HL-60 (cell line): ENCODE measurements around the gene EVA1C.

Experiments used
- DNase-seq, 2 experiments: peaks; one replicate each; pipeline ENCODE4 v3.0.0-alpha.2; 2010 to 2020; ENCODE audit warnings: low read depth in 1 of 2, low spot score in 1 of 2
- H3K27ac ChIP-seq: fragments of 250-450 bp; sonication (Bioruptor Pico); replicated peaks from 2 replicates; pipeline ENCODE4 v1.5.1; 2020; ENCODE audit warnings: mild to moderate bottlenecking, moderate library complexity
- H3K27me3 ChIP-seq: fragments of 250-450 bp; sonication (Bioruptor Pico); 2 replicates; pipeline ENCODE4 v1.5.1; 2021; ENCODE audit warnings: mild to moderate bottlenecking, moderate library complexity; ENCODE audit not compliant: insufficient read depth, poor library complexity, severe bottlenecking
- H3K4me3 ChIP-seq: replicated peaks from 2 replicates; pipeline ENCODE4 v1.5.1; 2011; ENCODE audit warnings: mild to moderate bottlenecking, control low read depth, low read length; ENCODE audit not compliant: insufficient read depth
- CTCF ChIP-seq: IDR thresholded peaks from one replicate; pipeline ENCODE4 v1.5.1; 2011; ENCODE audit warnings: low read length, control low read depth, inconsistent platforms; ENCODE audit not compliant: insufficient read depth
- GABPA ChIP-seq: IDR thresholded peaks from 2 replicates; pipeline ENCODE4 v1.6.1; 2012; ENCODE audit warnings: low read depth
- POLR2AphosphoS5 ChIP-seq: IDR thresholded peaks from 2 replicates; pipeline ENCODE4 v1.6.1; 2012; ENCODE audit warnings: low read depth
- REST ChIP-seq: IDR thresholded peaks from 2 replicates; pipeline ENCODE4 v1.6.1; 2012; ENCODE audit warnings: low read depth; ENCODE audit not compliant: insufficient replicate concordance
- SPI1 ChIP-seq: IDR thresholded peaks from 2 replicates; pipeline ENCODE4 v1.6.1; 2012; ENCODE audit warnings: low read depth, mild to moderate bottlenecking, borderline replicate concordance

The EVA1C gene

GRCh38 chr21:32392299-32392879 lies 20.1 kb upstream of the EVA1C start:
- no peaks in the 10 kb centered on the region for H3K27me3 ChIP-seq
- peak overlapping the region; percentile 100 for H3K4me3 ChIP-seq
- peak in 1 of 2 experiments; percentile 12 for DNase-seq
- TF ChIP-seq REST (no peak), GABPA (no peak), POLR2AphosphoS5 (no peak)
- peak overlapping the region; percentile 84 for H3K27ac ChIP-seq

- DNase-seq, result peak; percentile 83 to 93
- H3K27ac ChIP-seq, result peak within 1 kb of the TSS; percentile 84
- no peaks in the 10 kb centered on the region for H3K27me3 ChIP-seq
- TF ChIP-seq GABPA (peak; percentile 86), CTCF (no peak), POLR2AphosphoS5 (peak; percentile 63)
- peak within 1 kb of the TSS; percentile 100 for H3K4me3 ChIP-seq
These were observed 19.4 kb upstream of the EVA1C start, which contains the start of gene URB1 for GRCh38 chr21:32392880-32393676. TSS of gene URB1 (minus strand) at chr21:32393012. CDS start at chr21:32392910, 102 bp downstream.

- TF ChIP-seq GABPA, result no peak
- TF ChIP-seq SPI1, result peak; percentile 86; the same call in 1 of the 2 replicates
- TF ChIP-seq REST, result no peak
- peak overlapping the region; percentile 84 for H3K27ac ChIP-seq
These were observed 18.9 kb upstream of the EVA1C start for GRCh38 chr21:32393677-32394001.

GRCh38 chr21:32403201-32403777 lies 9.2 kb upstream of the EVA1C start:
- Histone ChIP-seq H3K27me3 (no peaks in the 10 kb centered on the region), H3K27ac (no peak overlapping the region), H3K4me3 (no peak overlapping the region)
- TF ChIP-seq CTCF, result peak; percentile 42
- no peak for TF ChIP-seq REST
- DNase-seq, result peak in 1 of 2 experiments; percentile 55

More at GRCh38 chr21:32393677-32394001, 18.9 kb upstream of the EVA1C start:
- Histone ChIP-seq H3K27me3 (no peaks in the 10 kb centered on the region), H3K4me3 (peak overlapping the region; percentile 100)
- DNase-seq, result peak in 1 of 2 experiments; percentile 86
